WTC11 (cell line): Measurements from ENCODE around the gene SYTL2. TPM values are rescaled to one million over a fixed set of nuclear protein-coding genes. Genes with fewer than 3 reads are reported as not detected.

Source experiments
- ATAC-seq: fragments of 200-7000 bp; cut with Tn5 transposase; 2 replicates; pipeline ENCODE4 v1.10.0; 2021; ENCODE audit warnings: mild to moderate bottlenecking, moderate library complexity
- CTCF ChIA-PET: fragments of 300-600 bp; sonication (Branson Sonifier 250); formaldehyde crosslinking; loops from one replicate; lab custom pipeline; 2021; ENCODE audit warnings: antibody characterized with exemption; lab: Charles Lee
- POLR2A ChIA-PET: fragments of 350-600 bp; sonication (Branson Sonifier 250); formaldehyde crosslinking; loops from one replicate; lab custom pipeline; 2021; ENCODE audit warnings: antibody characterized with exemption; lab: Charles Lee
- DNase-seq: peaks from one replicate; pipeline ENCODE4 v3.0.0; 2021; ENCODE audit warnings: low spot score
- H3K27ac Mint-ChIP-seq: 2 replicates; pipeline ENCODE4 v1.8.0; 2021; ENCODE audit warnings: mixed read lengths
- H3K27me3 Mint-ChIP-seq: 2 replicates; pipeline ENCODE4 v1.8.0; 2021; ENCODE audit warnings: low read depth, mild to moderate bottlenecking, moderate library complexity, mixed read lengths
- H3K36me3 Mint-ChIP-seq: 2 replicates; pipeline ENCODE4 v1.8.0; 2021; ENCODE audit warnings: mixed read lengths
- H3K4me1 Mint-ChIP-seq: 2 replicates; pipeline ENCODE4 v1.8.0; 2022; ENCODE audit warnings: mixed read lengths
- H3K4me3 Mint-ChIP-seq: 2 replicates; pipeline ENCODE4 v1.8.0; 2021; ENCODE audit warnings: mild to moderate bottlenecking, moderate library complexity, mixed read lengths
- H3K9me3 Mint-ChIP-seq: 2 replicates; pipeline ENCODE4 v1.8.0; 2021; ENCODE audit warnings: mixed read lengths
- AR ChIP-seq: fragments of 250-450 bp; sonication (Bioruptor Pico); IDR thresholded peaks from 2 replicates; pipeline ENCODE4 v1.9.0; 2021; ENCODE audit warnings: mild to moderate bottlenecking
- ELF4 ChIP-seq: sonication (generic); formaldehyde crosslinking; IDR thresholded peaks from 2 replicates; pipeline ENCODE4 v1.8.1; 2022; ENCODE audit warnings: low read depth, mild to moderate bottlenecking, moderate library complexity, missing genetic modification reagents
- EMX1 ChIP-seq: fragments of 250-450 bp; sonication (Bioruptor Pico); IDR thresholded peaks from 2 replicates; pipeline ENCODE4 v1.8.0; 2021; ENCODE audit warnings: mild to moderate bottlenecking
- ERG ChIP-seq: fragments of 250-450 bp; sonication (Bioruptor Pico); IDR thresholded peaks from 2 replicates; pipeline ENCODE4 v1.8.0; 2021; ENCODE audit warnings: mild to moderate bottlenecking
- FOXP1 ChIP-seq: sonication (generic); formaldehyde crosslinking; IDR thresholded peaks from 2 replicates; pipeline ENCODE4 v1.8.0; 2022; ENCODE audit warnings: missing genetic modification reagents, mild to moderate bottlenecking, moderate library complexity, borderline replicate concordance
- IRF2 ChIP-seq: sonication (generic); formaldehyde crosslinking; IDR thresholded peaks from 2 replicates; pipeline ENCODE4 v1.8.0; 2022; ENCODE audit warnings: low read depth, missing genetic modification reagents, borderline replicate concordance
- JAZF1 ChIP-seq: fragments of 250-450 bp; sonication (Bioruptor Pico); IDR thresholded peaks from 2 replicates; pipeline ENCODE4 v1.9.0; 2021; ENCODE audit warnings: moderate library complexity, mild to moderate bottlenecking, inconsistent platforms
- JUN ChIP-seq: sonication (generic); formaldehyde crosslinking; IDR thresholded peaks from 2 replicates; pipeline ENCODE4 v1.8.0; 2023; ENCODE audit warnings: mild to moderate bottlenecking, missing genetic modification reagents
- KAT7 ChIP-seq: sonication (generic); formaldehyde crosslinking; IDR thresholded peaks from 2 replicates; pipeline ENCODE4 v1.8.1; 2023; ENCODE audit warnings: missing genetic modification reagents, mild to moderate bottlenecking, borderline replicate concordance
- MYBL2 ChIP-seq: sonication (generic); formaldehyde crosslinking; IDR thresholded peaks from 2 replicates; pipeline ENCODE4 v1.8.1; 2023; ENCODE audit warnings: mild to moderate bottlenecking, moderate library complexity, missing genetic modification reagents
- NFATC4 ChIP-seq: fragments of 250-450 bp; sonication (Bioruptor Pico); IDR thresholded peaks from 2 replicates; pipeline ENCODE4 v1.9.0; 2021; ENCODE audit warnings: mild to moderate bottlenecking
- NR2C2 ChIP-seq: sonication (generic); formaldehyde crosslinking; IDR thresholded peaks from 2 replicates; pipeline ENCODE4 v1.8.0; 2022; ENCODE audit warnings: mild to moderate bottlenecking, missing genetic modification reagents
- OVOL2 ChIP-seq: fragments of 250-450 bp; sonication (Bioruptor Pico); IDR thresholded peaks from 2 replicates; pipeline ENCODE4 v1.9.0; 2021; ENCODE audit warnings: mild to moderate bottlenecking, borderline replicate concordance
- RORB ChIP-seq: fragments of 250-450 bp; sonication (Bioruptor Pico); IDR thresholded peaks from 2 replicates; pipeline ENCODE4 v1.9.0; 2021; ENCODE audit warnings: mild to moderate bottlenecking
- SMAD4 ChIP-seq: sonication (generic); formaldehyde crosslinking; IDR thresholded peaks from 2 replicates; pipeline ENCODE4 v1.8.0; 2022; ENCODE audit warnings: mild to moderate bottlenecking, missing genetic modification reagents
- SP1 ChIP-seq: sonication (generic); formaldehyde crosslinking; conservative IDR thresholded peaks from 2 replicates; pipeline ENCODE4 v1.8.1; 2022; ENCODE audit warnings: missing genetic modification reagents
- STAT6 ChIP-seq: sonication (generic); formaldehyde crosslinking; conservative IDR thresholded peaks from 2 replicates; pipeline ENCODE4 v1.8.1; 2023; ENCODE audit warnings: mild to moderate bottlenecking, low read depth, missing genetic modification reagents, moderate library complexity
- TEAD4 ChIP-seq: sonication (generic); formaldehyde crosslinking; IDR thresholded peaks from 2 replicates; pipeline ENCODE4 v1.8.0; 2022; ENCODE audit warnings: mild to moderate bottlenecking, missing genetic modification reagents
- ZNF263 ChIP-seq: sonication (generic); formaldehyde crosslinking; IDR thresholded peaks from 2 replicates; pipeline ENCODE4 v1.8.1; 2022; ENCODE audit warnings: low read depth, mild to moderate bottlenecking, moderate library complexity, missing genetic modification reagents
- total RNA-seq: library from RNA; stranded (reverse); gene quantifications from 3 replicates; pipeline ENCODE4 v1.2.3, GENCODE V29; 2021
- TF ChIP-seq, protein P1 (sequence below): fragments of 250-450 bp; sonication (Bioruptor Pico); IDR thresholded peaks from 2 replicates; pipeline ENCODE4 v1.9.0; 2021; ENCODE audit warnings: mild to moderate bottlenecking, borderline replicate concordance
- TF ChIP-seq, protein P2 (sequence below): sonication (generic); formaldehyde crosslinking; IDR thresholded peaks from 2 replicates; pipeline ENCODE4 v1.8.0; 2022; ENCODE audit warnings: mild to moderate bottlenecking, missing genetic modification reagents
- TF ChIP-seq, protein P3 (sequence below): fragments of 250-450 bp; sonication (Bioruptor Pico); IDR thresholded peaks from 2 replicates; pipeline ENCODE4 v1.9.0; 2021; ENCODE audit warnings: mild to moderate bottlenecking

The SYTL2 gene
- total RNA-seq, 1 experiment from 2014 or later: 7.1 TPM

GRCh38 chr11:85809863-85810262, 1.1 kb downstream of the SYTL2 start (continued):
- TF ChIP-seq JUN (CRISPR knock-in tag) (no peak), SP1 (CRISPR knock-in tag) (no peak), FOXP1 (no peak), NFATC4 (no peak), JAZF1 (CRISPR knock-in tag) (no peak)

GRCh38 chr11:85809191-85809590, 1.8 kb downstream of the SYTL2 start:
- Mint-ChIP-seq H3K27ac (no peak overlapping the region), H3K9me3 (no peaks in the 10 kb centered on the region), H3K27me3 (peaks cover 46% of the 10 kb centered on the region), H3K4me3 (no peak overlapping the region), H3K4me1 (peaks cover 21% of the 10 kb centered on the region)
- POLR2A ChIA-PET: interaction anchor here (1.5 kb wide), 1 partner anchor 161 kb away, joined by 4 read pairs; the partner anchor contains the start of gene TMEM126A
- no peak for ATAC-seq
- no peak for DNase-seq
- TF ChIP-seq NR2C2 (CRISPR knock-in tag): no peak
- TF ChIP-seq ELF4 (CRISPR knock-in tag): no peak
- TF ChIP-seq KAT7 (CRISPR knock-in tag): no peak
- TF ChIP-seq SMAD4 (CRISPR knock-in tag): no peak
- no peak for TF ChIP-seq AR (CRISPR knock-in tag)
- TF ChIP-seq ZNF263 (CRISPR knock-in tag): no peak
- no peak for TF ChIP-seq IRF2 (CRISPR knock-in tag)
- TF ChIP-seq RORB (CRISPR knock-in tag): no peak
- TF ChIP-seq, protein P1, sequence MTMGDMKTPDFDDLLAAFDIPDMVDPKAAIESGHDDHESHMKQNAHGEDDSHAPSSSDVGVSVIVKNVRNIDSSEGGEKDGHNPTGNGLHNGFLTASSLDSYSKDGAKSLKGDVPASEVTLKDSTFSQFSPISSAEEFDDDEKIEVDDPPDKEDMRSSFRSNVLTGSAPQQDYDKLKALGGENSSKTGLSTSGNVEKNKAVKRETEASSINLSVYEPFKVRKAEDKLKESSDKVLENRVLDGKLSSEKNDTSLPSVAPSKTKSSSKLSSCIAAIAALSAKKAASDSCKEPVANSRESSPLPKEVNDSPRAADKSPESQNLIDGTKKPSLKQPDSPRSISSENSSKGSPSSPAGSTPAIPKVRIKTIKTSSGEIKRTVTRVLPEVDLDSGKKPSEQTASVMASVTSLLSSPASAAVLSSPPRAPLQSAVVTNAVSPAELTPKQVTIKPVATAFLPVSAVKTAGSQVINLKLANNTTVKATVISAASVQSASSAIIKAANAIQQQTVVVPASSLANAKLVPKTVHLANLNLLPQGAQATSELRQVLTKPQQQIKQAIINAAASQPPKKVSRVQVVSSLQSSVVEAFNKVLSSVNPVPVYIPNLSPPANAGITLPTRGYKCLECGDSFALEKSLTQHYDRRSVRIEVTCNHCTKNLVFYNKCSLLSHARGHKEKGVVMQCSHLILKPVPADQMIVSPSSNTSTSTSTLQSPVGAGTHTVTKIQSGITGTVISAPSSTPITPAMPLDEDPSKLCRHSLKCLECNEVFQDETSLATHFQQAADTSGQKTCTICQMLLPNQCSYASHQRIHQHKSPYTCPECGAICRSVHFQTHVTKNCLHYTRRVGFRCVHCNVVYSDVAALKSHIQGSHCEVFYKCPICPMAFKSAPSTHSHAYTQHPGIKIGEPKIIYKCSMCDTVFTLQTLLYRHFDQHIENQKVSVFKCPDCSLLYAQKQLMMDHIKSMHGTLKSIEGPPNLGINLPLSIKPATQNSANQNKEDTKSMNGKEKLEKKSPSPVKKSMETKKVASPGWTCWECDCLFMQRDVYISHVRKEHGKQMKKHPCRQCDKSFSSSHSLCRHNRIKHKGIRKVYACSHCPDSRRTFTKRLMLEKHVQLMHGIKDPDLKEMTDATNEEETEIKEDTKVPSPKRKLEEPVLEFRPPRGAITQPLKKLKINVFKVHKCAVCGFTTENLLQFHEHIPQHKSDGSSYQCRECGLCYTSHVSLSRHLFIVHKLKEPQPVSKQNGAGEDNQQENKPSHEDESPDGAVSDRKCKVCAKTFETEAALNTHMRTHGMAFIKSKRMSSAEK (CRISPR knock-in tag): no peak
- TF ChIP-seq OVOL2: no peak
- TF ChIP-seq SP1 (CRISPR knock-in tag): no peak
- TF ChIP-seq TEAD4 (CRISPR knock-in tag): no peak
- TF ChIP-seq, protein P2, sequence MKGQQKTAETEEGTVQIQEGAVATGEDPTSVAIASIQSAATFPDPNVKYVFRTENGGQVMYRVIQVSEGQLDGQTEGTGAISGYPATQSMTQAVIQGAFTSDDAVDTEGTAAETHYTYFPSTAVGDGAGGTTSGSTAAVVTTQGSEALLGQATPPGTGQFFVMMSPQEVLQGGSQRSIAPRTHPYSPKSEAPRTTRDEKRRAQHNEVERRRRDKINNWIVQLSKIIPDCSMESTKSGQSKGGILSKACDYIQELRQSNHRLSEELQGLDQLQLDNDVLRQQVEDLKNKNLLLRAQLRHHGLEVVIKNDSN (CRISPR knock-in tag): no peak
- no peak for TF ChIP-seq MYBL2
- TF ChIP-seq, all 79 proteins: peak for 0
- CTCF ChIA-PET: interaction anchor here (0.7 to 1.7 kb wide), 12 partner anchors 10 to 485 kb away, joined by 3 to 16 read pairs (median 4); partner anchors contain the start of genes CCDC83, TMEM126A and TMEM126B
- H3K36me3 Mint-ChIP-seq: no peaks in the 10 kb centered on the region

GRCh38 chr11:85806876-85807275, 4.1 kb downstream of the SYTL2 start:
- POLR2A ChIA-PET: no interaction called here
- ATAC-seq: no peak
- H3K27ac Mint-ChIP-seq: no peak overlapping the region
- no peak for DNase-seq
- H3K4me3 Mint-ChIP-seq: no peak overlapping the region
- no peaks in the 10 kb centered on the region for H3K9me3 Mint-ChIP-seq
- H3K4me1 Mint-ChIP-seq: peaks cover 21% of the 10 kb centered on the region
- peaks cover 29% of the 10 kb centered on the region for H3K27me3 Mint-ChIP-seq
- H3K36me3 Mint-ChIP-seq: no peaks in the 10 kb centered on the region
- CTCF ChIA-PET: no interaction called here
- TF ChIP-seq JUN (CRISPR knock-in tag) (no peak), TEAD4 (CRISPR knock-in tag) (no peak), ERG (CRISPR knock-in tag) (no peak), STAT6 (CRISPR knock-in tag) (no peak), EMX1 (CRISPR knock-in tag) (no peak)
- TF ChIP-seq, protein P3, sequence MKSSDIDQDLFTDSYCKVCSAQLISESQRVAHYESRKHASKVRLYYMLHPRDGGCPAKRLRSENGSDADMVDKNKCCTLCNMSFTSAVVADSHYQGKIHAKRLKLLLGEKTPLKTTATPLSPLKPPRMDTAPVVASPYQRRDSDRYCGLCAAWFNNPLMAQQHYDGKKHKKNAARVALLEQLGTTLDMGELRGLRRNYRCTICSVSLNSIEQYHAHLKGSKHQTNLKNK (CRISPR knock-in tag): no peak
